Muscle layer of duodenum (tissue), 2 donors: ENCODE measurements around the gene B3GNT5.
A peak's percentile ranks its signal among the peaks of the same experiment; 100 is the strongest.

Source experiments
- H3K27ac ChIP-seq: one replicate; pipeline ENCODE4 v1.7.0; 2013; ENCODE audit warnings: mild to moderate bottlenecking, low read length
- H3K27me3 ChIP-seq: one replicate; pipeline ENCODE4 v1.7.0; 2013; ENCODE audit warnings: low read depth, mild to moderate bottlenecking, control low read depth, low read length
- H3K36me3 ChIP-seq, 2 donors: one replicate each; pipeline ENCODE4 v1.7.0; 2013; ENCODE audit warnings: low read length in 2 of 2, control low read depth in 1 of 2, mild to moderate bottlenecking in 1 of 2; ENCODE audit not compliant: insufficient read depth in 2 of 2, control insufficient read depth in 1 of 2
- H3K4me1 ChIP-seq, 2 donors: one replicate each; pipeline ENCODE4 v1.7.0; 2013; ENCODE audit warnings: low read length in 2 of 2, mild to moderate bottlenecking in 2 of 2, control low read depth in 1 of 2, moderate library complexity in 1 of 2; ENCODE audit not compliant: insufficient read depth in 2 of 2, control insufficient read depth in 1 of 2
- H3K4me3 ChIP-seq, 2 donors: one replicate each; pipeline ENCODE4 v1.7.0; 2013; ENCODE audit warnings: low read length in 2 of 2, low read depth in 1 of 2, mild to moderate bottlenecking in 1 of 2
- H3K9me3 ChIP-seq, 2 donors: one replicate each; pipeline ENCODE4 v1.7.0; 2013; ENCODE audit warnings: low read length in 2 of 2, control low read depth in 1 of 2, mild to moderate bottlenecking in 1 of 2; ENCODE audit not compliant: control insufficient read depth in 1 of 2
- donor health status: healthy.

B3GNT5 gene, protein sequence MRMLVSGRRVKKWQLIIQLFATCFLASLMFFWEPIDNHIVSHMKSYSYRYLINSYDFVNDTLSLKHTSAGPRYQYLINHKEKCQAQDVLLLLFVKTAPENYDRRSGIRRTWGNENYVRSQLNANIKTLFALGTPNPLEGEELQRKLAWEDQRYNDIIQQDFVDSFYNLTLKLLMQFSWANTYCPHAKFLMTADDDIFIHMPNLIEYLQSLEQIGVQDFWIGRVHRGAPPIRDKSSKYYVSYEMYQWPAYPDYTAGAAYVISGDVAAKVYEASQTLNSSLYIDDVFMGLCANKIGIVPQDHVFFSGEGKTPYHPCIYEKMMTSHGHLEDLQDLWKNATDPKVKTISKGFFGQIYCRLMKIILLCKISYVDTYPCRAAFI

DNA sequence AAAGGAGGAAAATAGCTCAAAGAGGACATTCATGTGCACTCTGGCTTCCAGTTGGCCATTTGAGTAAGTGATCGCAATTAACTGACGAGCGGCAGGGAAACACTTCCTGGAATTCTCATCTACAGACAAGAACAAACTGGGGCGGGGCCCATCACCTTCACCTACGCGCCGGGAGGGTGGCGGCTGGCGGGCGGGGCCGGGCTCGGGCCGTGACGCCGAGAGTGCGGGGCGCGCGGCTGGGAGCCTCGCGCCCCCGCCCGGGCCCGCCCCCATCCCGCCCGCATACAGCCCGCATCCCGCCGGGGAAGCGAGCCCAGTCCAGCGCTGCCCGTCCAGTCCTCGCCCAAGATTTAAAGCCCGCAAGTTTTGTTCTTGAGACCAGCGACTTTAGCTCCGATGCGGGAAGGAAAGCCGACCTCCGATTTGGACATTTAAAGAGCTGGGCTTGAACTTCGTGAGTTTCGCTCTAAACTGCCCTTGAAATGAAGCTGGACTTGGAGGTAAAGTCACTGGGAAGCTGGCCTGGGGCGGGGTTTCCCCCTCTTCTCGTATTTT is at the start of gene B3GNT5:
B3GNT5 (plus strand) TSS at position 281 of the 555 bp plus-strand sequence. CDS start 16,546 bp downstream, outside the sequence.
- Histone ChIP-seq H3K27me3 (no peaks in the 10 kb centered on the region), H3K4me1 (peaks cover 0 to 3% of the 10 kb centered on the region in 2 donors), H3K4me3 (peak within 1 kb of the TSS; percentile 83 to 87), H3K36me3 (no peaks in the 10 kb centered on the region), H3K9me3 (no peaks in the 10 kb centered on the region), H3K27ac (peak within 1 kb of the TSS; percentile 95)

DNA sequence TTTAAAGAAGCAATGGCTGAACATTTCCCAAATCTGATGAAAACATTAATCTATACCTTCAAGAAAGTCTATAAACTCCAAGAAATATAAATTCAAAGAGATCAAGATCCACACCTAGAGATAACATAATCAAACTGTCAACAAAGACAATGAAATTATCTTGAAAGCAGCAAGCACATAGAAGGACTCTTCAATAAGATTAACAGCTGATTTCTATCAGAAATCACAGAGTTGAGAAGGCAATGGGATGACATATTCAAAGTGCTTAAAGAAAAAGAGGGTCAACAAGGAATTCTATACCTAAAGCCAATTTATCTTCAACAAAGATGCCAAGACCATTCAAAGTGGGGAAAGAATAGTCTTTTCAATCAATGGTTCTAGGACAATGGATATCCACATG is 49.4 kb upstream of the B3GNT5 start:
- Histone ChIP-seq H3K4me1 (no peaks in the 10 kb centered on the region), H3K9me3 (peaks cover 6 to 7% of the 10 kb centered on the region in 2 donors), H3K4me3 (no peak overlapping the region), H3K27ac (no peak overlapping the region), H3K27me3 (no peaks in the 10 kb centered on the region), H3K36me3 (no peaks in the 10 kb centered on the region)

DNA sequence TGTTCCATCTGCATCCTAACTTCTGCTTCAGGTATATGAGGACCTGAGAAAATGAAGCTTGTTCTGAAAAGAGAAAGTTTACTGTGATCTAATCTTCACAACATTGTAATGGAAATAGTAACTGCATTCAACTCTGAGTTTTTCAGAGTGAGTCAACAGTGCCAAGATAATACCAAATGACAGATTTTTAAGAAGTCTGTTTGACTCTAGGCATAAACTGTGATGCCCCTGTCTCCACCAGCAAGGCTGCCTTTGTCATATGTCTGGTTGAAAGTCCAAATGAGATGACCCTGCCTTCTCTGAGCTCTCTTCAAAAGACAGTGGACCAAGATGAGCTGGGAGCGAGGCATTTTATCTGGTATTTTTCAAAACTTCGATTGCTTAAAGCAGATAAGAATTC is 44.8 kb upstream of the B3GNT5 start:
- H3K9me3 ChIP-seq, result peaks cover 6 to 7% of the 10 kb centered on the region in 2 donors
- no peaks in the 10 kb centered on the region for H3K27me3 ChIP-seq
- H3K4me1 ChIP-seq, result no peaks in the 10 kb centered on the region
- H3K4me3 ChIP-seq, result no peak overlapping the region
- no peak overlapping the region for H3K27ac ChIP-seq
- H3K36me3 ChIP-seq, result no peaks in the 10 kb centered on the region

DNA sequence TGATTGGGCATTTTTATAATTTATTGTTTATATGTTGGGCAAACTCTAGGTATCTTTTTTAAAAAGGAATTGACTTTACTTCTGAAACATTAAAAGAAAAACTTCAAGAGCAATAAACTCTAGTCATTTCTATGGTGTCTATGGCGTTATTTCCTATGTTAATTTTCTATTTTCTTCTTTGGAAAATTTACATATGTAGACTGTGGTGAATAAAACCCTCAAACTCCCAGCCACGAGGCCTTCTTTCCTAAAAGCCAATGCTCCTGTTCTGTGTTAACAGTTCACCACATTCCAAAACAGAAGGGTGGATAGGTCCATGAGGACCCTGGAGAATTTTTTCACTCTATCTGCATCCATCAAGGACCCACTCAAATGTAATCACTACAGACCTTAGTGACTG is 44.3 kb upstream of the B3GNT5 start:
- Histone ChIP-seq H3K27me3 (no peaks in the 10 kb centered on the region), H3K4me3 (no peak overlapping the region), H3K4me1 (no peaks in the 10 kb centered on the region), H3K9me3 (peaks cover 2 to 5% of the 10 kb centered on the region in 2 donors), H3K27ac (no peak overlapping the region), H3K36me3 (no peaks in the 10 kb centered on the region)

DNA sequence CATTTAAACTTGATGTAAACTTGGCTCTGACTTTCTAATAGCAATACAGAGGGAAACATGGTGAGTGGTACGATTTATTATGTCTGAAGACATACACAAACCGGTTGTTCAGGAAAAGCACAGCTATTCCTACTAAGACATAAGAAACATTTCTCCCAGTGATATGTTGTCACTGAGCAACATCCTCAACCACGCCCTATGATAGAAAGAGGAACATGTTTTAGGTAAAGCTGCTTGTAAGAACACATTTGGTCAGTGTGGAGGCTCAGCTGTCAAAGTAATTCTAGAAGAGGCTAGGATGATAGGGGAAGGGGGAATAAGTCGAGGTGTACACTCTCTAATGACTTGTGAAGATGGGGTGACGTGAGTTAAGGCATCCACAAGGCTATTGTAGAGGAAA is 42.7 kb upstream of the B3GNT5 start:
- H3K27me3 ChIP-seq, result no peaks in the 10 kb centered on the region
- no peaks in the 10 kb centered on the region for H3K36me3 ChIP-seq
- no peaks in the 10 kb centered on the region for H3K9me3 ChIP-seq
- H3K4me3 ChIP-seq, result no peak overlapping the region
- H3K4me1 ChIP-seq, result no peaks in the 10 kb centered on the region
- peak overlapping the region; percentile 19 for H3K27ac ChIP-seq

DNA sequence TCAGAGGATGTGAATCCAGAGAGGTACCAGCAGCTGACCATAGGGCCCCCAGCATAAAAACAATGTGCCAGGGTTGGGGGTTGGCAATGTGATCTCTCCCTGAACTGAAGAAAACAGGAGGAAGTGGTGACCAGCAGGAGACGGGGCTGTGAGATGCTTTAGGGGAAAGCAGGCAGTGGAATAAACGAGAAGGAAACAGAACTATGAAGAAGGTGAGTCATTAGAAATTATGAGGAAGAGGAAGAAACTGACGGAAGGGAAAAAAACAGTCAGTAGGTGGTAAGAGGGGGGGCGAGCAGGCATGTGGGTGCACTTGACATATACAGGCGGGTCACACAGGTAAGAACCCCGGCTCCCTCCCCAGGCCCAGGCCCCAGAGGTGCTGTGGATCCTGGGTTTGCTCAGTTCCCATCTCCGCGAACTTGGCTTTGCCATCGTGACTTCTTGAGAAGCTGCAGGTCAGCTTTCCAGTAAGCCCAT is 42.2 kb upstream of the B3GNT5 start:
- H3K27me3 ChIP-seq, result no peaks in the 10 kb centered on the region

DNA sequence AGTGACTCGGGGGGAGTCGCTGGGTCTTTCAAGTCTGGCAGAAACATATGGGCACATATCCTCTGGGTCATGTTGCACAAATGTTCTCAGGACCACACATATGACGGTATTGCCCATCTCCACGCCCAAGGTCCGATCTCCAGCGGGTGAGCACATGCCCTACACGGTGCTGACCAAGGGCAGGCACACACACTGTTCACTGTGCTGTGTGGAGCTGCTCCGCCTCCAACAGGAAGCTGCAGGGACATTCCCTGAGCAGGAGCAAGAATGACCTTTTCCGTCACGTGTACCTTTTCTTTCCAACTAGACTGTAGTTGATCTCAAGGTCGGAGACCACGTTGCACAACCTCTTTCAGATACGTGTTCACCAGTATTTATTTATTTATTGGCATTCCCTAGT is 41.7 kb upstream of the B3GNT5 start:
- H3K27ac ChIP-seq, result no peak overlapping the region
- no peaks in the 10 kb centered on the region for H3K27me3 ChIP-seq
- no peaks in the 10 kb centered on the region for H3K36me3 ChIP-seq
- no peak overlapping the region for H3K4me3 ChIP-seq
- H3K4me1 ChIP-seq, result no peaks in the 10 kb centered on the region
- no peaks in the 10 kb centered on the region for H3K9me3 ChIP-seq

More for the DNA sequence above, 42.2 kb upstream of the B3GNT5 start:
- no peaks in the 10 kb centered on the region for H3K9me3 ChIP-seq
- peak overlapping the region; percentile 19 for H3K27ac ChIP-seq
- no peak overlapping the region for H3K4me3 ChIP-seq
- H3K4me1 ChIP-seq, result no peaks in the 10 kb centered on the region
- no peaks in the 10 kb centered on the region for H3K36me3 ChIP-seq

DNA sequence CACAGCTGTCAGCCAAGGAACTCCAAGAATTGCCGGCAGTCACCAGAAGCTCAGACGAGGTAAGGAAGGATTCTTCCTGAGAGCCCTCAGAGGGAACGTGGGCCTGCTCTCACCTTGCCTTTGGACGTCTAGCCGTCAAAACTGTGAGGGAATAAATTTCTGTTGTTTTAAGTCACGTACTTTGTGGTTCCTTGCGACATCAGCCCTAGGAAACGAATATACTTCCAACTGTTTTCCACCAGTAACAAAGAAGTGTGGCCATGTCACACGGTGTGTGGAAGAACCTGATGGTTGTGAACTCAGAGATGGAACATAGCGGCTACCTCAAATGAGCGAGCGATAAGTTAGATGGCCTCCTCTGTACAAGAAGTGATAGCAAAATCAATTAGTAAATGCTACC is 41.0 kb upstream of the B3GNT5 start:
- no peaks in the 10 kb centered on the region for H3K36me3 ChIP-seq
- H3K27ac ChIP-seq, result no peak overlapping the region
- H3K27me3 ChIP-seq, result no peaks in the 10 kb centered on the region
- H3K4me3 ChIP-seq, result no peak overlapping the region
- no peaks in the 10 kb centered on the region for H3K9me3 ChIP-seq
- no peaks in the 10 kb centered on the region for H3K4me1 ChIP-seq

DNA sequence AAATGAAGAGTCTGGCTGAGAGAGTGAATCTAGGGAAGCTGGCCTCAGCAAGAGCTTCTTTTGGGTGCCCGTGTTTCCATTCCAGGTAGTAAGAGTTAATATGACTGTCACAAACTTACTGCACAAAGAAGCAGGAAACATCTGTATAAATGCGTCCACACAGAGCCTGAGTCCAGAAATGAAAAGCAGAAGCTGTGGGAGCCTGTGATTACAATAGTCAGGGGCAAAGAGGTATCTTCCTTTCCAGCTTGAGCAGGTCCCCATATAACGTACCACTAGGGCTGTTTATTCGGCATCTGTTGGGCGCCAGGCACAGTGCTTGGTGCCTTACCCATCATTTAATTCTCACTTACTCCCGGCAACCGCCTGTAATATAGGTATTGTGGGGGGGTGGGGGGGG is 40.5 kb upstream of the B3GNT5 start:
- Histone ChIP-seq H3K9me3 (no peaks in the 10 kb centered on the region), H3K27ac (no peak overlapping the region), H3K27me3 (no peaks in the 10 kb centered on the region), H3K4me3 (no peak overlapping the region), H3K36me3 (no peaks in the 10 kb centered on the region), H3K4me1 (no peaks in the 10 kb centered on the region)

DNA sequence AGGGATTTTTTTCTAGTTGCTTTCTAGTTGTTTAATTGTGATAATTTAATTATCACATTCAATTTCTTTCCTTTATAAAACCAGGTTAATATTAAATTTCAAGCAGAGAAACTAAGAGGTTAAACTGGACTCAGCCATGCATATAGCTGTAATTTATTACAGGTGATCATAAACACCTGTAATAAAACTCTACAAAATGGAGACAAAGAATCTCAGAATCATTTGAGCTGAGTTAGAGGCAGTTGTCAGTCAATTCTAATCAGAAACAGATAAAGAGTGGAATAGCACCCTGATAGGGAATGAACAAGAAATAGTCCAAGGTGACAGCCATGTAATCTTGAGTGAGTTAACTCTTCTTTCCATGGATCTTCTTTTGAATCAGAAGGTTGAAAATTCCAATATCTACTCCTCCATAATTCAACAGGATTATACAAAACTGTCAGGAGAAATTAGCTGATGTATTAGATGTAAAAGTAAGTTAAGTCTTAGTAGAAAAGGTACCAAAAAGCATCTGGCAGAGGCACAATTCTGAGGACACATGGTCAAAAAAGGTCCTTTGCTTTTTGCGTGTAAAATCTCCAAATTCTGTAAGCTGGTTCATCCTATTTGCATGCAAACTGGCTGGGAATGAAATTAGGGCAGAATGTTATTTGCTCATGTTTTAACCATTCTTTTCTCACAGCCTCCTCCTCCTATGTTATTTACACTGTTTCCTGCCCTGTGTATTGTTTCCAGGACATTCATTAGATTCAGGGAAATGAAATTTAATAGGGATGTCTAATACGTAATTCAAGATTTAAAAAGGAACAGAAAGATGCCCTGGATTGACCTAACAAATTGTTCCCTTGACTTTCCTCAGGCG is 39.4 kb upstream of the B3GNT5 start:
- Histone ChIP-seq H3K36me3 (no peaks in the 10 kb centered on the region), H3K27me3 (no peaks in the 10 kb centered on the region), H3K9me3 (no peaks in the 10 kb centered on the region), H3K4me3 (no peak overlapping the region), H3K27ac (no peak overlapping the region), H3K4me1 (no peaks in the 10 kb centered on the region)

DNA sequence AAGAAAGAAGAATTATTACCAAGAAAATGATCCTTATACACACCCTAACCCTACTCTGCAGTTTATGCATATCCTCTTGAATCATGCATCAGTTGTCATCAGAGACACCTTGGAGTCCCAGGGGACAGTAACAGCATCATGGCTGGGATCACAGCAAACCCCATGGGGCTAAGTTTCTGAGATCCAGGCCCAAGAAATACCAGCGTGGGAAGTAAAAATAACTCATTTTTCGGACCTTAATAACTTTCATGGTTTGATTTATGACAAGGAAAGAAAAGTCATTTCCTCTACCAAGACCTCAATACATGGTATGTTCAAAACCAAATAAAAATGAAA is 38.8 kb upstream of the B3GNT5 start:
- H3K4me3 ChIP-seq, result no peak overlapping the region
- no peak overlapping the region for H3K27ac ChIP-seq
- H3K9me3 ChIP-seq, result no peaks in the 10 kb centered on the region
- H3K36me3 ChIP-seq, result no peaks in the 10 kb centered on the region
- H3K4me1 ChIP-seq, result no peaks in the 10 kb centered on the region
- no peaks in the 10 kb centered on the region for H3K27me3 ChIP-seq
